NT2/D1 (cell line): ENCODE data around the gene FLG2.
"Not testable (repeated sequence)": the region's sequence is repeated elsewhere in the genome, so short reads cannot be mapped to it uniquely, and the experiment has no call there.

Experiments
- SUZ12 ChIP-seq: IDR thresholded peaks from 2 replicates; pipeline ENCODE4 v1.6.1; 2011; ENCODE audit not compliant: insufficient read length, insufficient read depth; ENCODE audit errors: extremely low read depth
- YY1 ChIP-seq: IDR thresholded peaks from 2 replicates; pipeline ENCODE4 v1.6.1; 2011; ENCODE audit not compliant: insufficient read length, insufficient read depth
- ZNF274 ChIP-seq: IDR thresholded peaks from 2 replicates; pipeline ENCODE4 v1.6.1; 2011; ENCODE audit warnings: mild to moderate bottlenecking, low read depth, low read length

DNA sequence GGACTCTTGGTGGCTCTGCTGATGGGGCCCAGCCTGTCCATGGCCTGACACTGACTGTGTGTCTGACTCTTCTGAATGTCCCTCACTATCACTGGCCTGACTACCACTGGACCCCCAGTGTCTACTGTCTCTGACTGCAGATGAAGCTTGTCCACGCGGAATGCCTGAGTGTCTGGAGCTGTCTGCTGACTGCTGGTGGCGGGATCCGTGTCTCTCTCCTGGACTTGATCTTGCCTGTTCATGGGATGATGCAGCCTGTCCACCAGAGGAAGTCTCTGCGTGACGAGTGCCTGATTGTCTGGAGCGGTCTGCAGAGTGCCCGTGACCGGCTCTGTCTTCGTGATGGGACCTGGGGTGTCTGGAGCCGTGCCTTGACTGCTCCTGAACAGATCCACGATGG, 55.0 kb downstream of the FLG2 start:
- TF ChIP-seq YY1, ZNF274, SUZ12: not testable (repeated sequence)
